NCI-H1105 (cell line): ENCODE data around the gene ADD2.
"Not testable (repeated sequence)": the region's sequence is repeated elsewhere in the genome, so short reads cannot be mapped to it uniquely, and the experiment has no call there.

ENCODE experiments used
- DNase-seq: peaks from one replicate; lab custom pipeline; 2025; lab: John Stamatoyannopoulos, UW

Gene ADD2

GRCh38 chr2:70641263-70641784, 126.7 kb downstream of the ADD2 start:
- no peak for DNase-seq

GRCh38 chr2:70639841-70640436, 128.1 kb downstream of the ADD2 start:
- no peak for DNase-seq

- no peak for DNase-seq
These were observed 129.4 kb downstream of the ADD2 start for GRCh38 chr2:70638561-70638960.

- no peak for DNase-seq
These were observed 134.5 kb downstream of the ADD2 start for GRCh38 chr2:70633508-70633907.

- no peak for DNase-seq
These were observed 135.0 kb downstream of the ADD2 start for GRCh38 chr2:70632966-70633365.

- DNase-seq, result no peak
These were observed 135.6 kb downstream of the ADD2 start for GRCh38 chr2:70632388-70632787.

GRCh38 chr2:70630761-70631160, 137.2 kb downstream of the ADD2 start:
- no peak for DNase-seq

- DNase-seq, result peak; percentile 42
These were observed 140.6 kb downstream of the ADD2 start for GRCh38 chr2:70627211-70627898.

- no peak for DNase-seq
These were observed 141.6 kb downstream of the ADD2 start for GRCh38 chr2:70626254-70626990.

GRCh38 chr2:70621536-70621935, 146.5 kb downstream of the ADD2 start:
- not testable (repeated sequence) for DNase-seq

GRCh38 chr2:70620020-70620419, 148.0 kb downstream of the ADD2 start:
- no peak for DNase-seq

GRCh38 chr2:70619167-70619566, 148.8 kb downstream of the ADD2 start:
- DNase-seq, result no peak

- DNase-seq, result no peak
These were observed 151.8 kb downstream of the ADD2 start for GRCh38 chr2:70616168-70616694.

GRCh38 chr2:70615222-70615621, 152.8 kb downstream of the ADD2 start:
- DNase-seq, result no peak

GRCh38 chr2:70613521-70613920, 154.5 kb downstream of the ADD2 start:
- DNase-seq, result no peak

- DNase-seq, result no peak
These were observed 155.4 kb downstream of the ADD2 start for GRCh38 chr2:70612574-70612973.

- no peak for DNase-seq
These were observed 159.6 kb downstream of the ADD2 start for GRCh38 chr2:70608373-70608772.

- DNase-seq, result no peak
These were observed 160.9 kb downstream of the ADD2 start for GRCh38 chr2:70607121-70607561.
